GM12878 (cell line): Measurements from ENCODE around the gene TMC6. TPM values are rescaled to one million over a fixed set of nuclear protein-coding genes. Genes with fewer than 3 reads are reported as not detected.

ENCODE experiments used
- BRCA1 ChIP-seq: IDR thresholded peaks from 2 replicates; pipeline ENCODE4 v1.6.1; 2011; ENCODE audit warnings: low read depth, low read length, improper control_type of control experiment
- CEBPB ChIP-seq, 2 experiments: fragments of 150-350 bp in 1 of 2; IDR thresholded peaks; 2 replicates each; pipeline ENCODE4 v1.6.1; 2012 to 2014; ENCODE audit warnings: low read depth in 2 of 2, low read length in 2 of 2, borderline replicate concordance in 1 of 2, inconsistent platforms in 1 of 2
- EZH2 ChIP-seq: IDR thresholded peaks from 2 replicates; pipeline ENCODE4 v1.6.1; 2012; ENCODE audit warnings: low read depth, mild to moderate bottlenecking, control low read depth, inconsistent platforms, low read length, borderline replicate concordance; ENCODE audit not compliant: control insufficient read depth
- FOS ChIP-seq: IDR thresholded peaks from 3 replicates; pipeline ENCODE4 v1.6.1; 2011; ENCODE audit warnings: borderline replicate concordance; ENCODE audit not compliant: insufficient read length; ENCODE audit errors: extremely low read depth
- HDAC6 ChIP-seq: fragments of 200-600 bp; sonication (generic); IDR thresholded peaks from one replicate; pipeline ENCODE4 v1.8.0; 2017; ENCODE audit warnings: antibody characterized with exemption; ENCODE audit not compliant: unreplicated experiment
- POLR2AphosphoS5 ChIP-seq: IDR thresholded peaks from 2 replicates; pipeline ENCODE4 v1.6.1; 2011; ENCODE audit warnings: mild to moderate bottlenecking, low read length, inconsistent platforms
- RFX5 ChIP-seq: IDR thresholded peaks from 2 replicates; pipeline ENCODE4 v1.6.1; 2011; ENCODE audit warnings: low read depth, low read length, improper control_type of control experiment
- SMAD5 ChIP-seq: IDR thresholded peaks from 2 replicates; pipeline ENCODE4 v1.6.1; 2016; ENCODE audit warnings: antibody characterized with exemption, low read depth
- SRF ChIP-seq, 2 experiments: IDR thresholded peaks; 2 replicates each; pipeline ENCODE4 v1.6.1; 2011; ENCODE audit warnings: low read depth in 2 of 2, low read length in 2 of 2, mild to moderate bottlenecking in 1 of 2, moderate library complexity in 1 of 2
- SUPT20H ChIP-seq: IDR thresholded peaks from 2 replicates; pipeline ENCODE4 v1.6.1; 2011; ENCODE audit warnings: low read depth, mild to moderate bottlenecking, low read length, moderate library complexity, borderline replicate concordance; ENCODE audit not compliant: control insufficient read depth
- TCF3 ChIP-seq: IDR thresholded peaks from 2 replicates; pipeline ENCODE4 v1.6.1; 2012; ENCODE audit warnings: low read depth, mild to moderate bottlenecking, low read length, borderline replicate concordance; ENCODE audit not compliant: insufficient read depth
- ZBED1 ChIP-seq: IDR thresholded peaks from 2 replicates; pipeline ENCODE4 v1.6.1; 2016; ENCODE audit warnings: borderline replicate concordance
- ZNF622 ChIP-seq: fragments of 450-650 bp; IDR thresholded peaks from 2 replicates; pipeline ENCODE4 v1.6.1; 2017; ENCODE audit warnings: mild to moderate bottlenecking, inconsistent platforms
- polyA plus RNA-seq, 11 experiments: library from polyadenylated mRNA; depleted of rRNA in 4 of 11; unstranded in 6 of 11; stranded (reverse) in 5 of 11; fragments of >200 nt; fragmentation: Nextera tagmentation in 4 of 11; fragmentation: Illumina TruSeq in 1 of 11; extraction: Ambion mirVana in 4 of 11; extraction: Trizol in 1 of 11; gene quantifications; 1 replicate in 1 of 11; 2 replicates in 10 of 11; pipeline versions ENCODE4 v1.2.1 to v1.2.3, GENCODE V29; 2011 to 2016; ENCODE audit warnings: inconsistent platforms in 2 of 11, missing spikeins in 2 of 11, low read depth in 1 of 11
- total RNA-seq, 4 experiments: library from RNA; depleted of rRNA in 3 of 4; stranded (reverse); fragments of >200 nt in 3 of 4; fragmentation: Illumina TruSeq in 1 of 4; extraction: Trizol in 1 of 4; gene quantifications; 2 replicates each; pipeline versions ENCODE4 v1.2.1 to v1.2.3, GENCODE V29; 2013 to 2021
- TF ChIP-seq, protein P1 (sequence below): fragments of 450-650 bp; IDR thresholded peaks from 2 replicates; pipeline ENCODE4 v1.6.1; 2017; ENCODE audit warnings: mild to moderate bottlenecking, moderate library complexity
- TF ChIP-seq, protein P2 (sequence below): IDR thresholded peaks from 2 replicates; pipeline ENCODE4 v1.6.1; 2012; ENCODE audit warnings: improper control_type of control experiment, low read depth, low read length; ENCODE audit not compliant: insufficient replicate concordance
- TF ChIP-seq, protein P3 (sequence below): IDR thresholded peaks from 2 replicates; pipeline ENCODE4 v1.6.1; 2012; ENCODE audit warnings: low read length, inconsistent platforms
- TF ChIP-seq, protein P4 (sequence below): IDR thresholded peaks from 2 replicates; pipeline ENCODE4 v1.6.1; 2012; ENCODE audit warnings: low read depth, low read length, improper control_type of control experiment

TMC6 gene
- total and polyA plus RNA-seq, 10 of the 15 experiments (the other 5 are each of a cell fraction or from before 2014, with no cell fraction given), result 1.9 to 232 (median 60.6) TPM

DNA sequence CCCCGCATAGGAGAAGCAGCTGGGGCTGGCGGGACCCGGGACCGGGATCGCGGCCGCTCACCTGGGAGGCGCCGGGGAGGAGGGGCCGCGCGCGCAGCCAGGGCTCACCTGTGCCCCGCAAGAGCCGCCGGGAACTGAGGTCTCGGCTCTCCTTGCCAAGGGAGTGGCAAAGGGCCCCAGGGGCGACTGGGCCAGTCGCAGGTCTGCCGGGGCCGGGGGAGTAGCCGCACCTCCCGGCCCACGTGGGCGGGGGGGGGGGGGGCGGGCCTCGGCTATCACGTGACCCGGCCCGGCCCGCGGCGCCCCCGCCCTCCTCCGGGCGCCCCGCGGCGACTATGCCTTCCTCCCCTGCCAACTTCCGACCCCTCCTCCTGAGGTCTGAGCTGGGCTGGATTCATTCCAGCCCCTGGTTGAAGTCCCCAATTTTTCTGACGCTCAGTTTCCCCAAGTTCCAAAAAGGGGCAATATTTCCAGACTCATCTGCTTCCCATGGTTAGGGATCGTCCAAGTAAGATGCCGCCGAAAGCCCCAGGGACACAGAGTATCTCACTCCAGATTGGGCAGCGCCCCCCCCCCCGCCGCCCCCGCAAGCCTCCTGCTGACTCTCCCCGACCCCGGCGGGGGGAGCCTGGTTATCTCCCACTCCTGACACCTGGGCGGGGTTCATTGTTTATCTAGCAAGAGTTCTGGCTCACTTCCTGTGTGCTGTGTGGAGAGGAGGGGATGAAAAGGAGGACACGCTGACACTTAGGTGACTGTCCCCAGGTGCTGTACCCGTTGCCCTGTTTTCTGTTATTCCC is at the start of gene TMC6 (continued):
- TF ChIP-seq, protein P1, sequence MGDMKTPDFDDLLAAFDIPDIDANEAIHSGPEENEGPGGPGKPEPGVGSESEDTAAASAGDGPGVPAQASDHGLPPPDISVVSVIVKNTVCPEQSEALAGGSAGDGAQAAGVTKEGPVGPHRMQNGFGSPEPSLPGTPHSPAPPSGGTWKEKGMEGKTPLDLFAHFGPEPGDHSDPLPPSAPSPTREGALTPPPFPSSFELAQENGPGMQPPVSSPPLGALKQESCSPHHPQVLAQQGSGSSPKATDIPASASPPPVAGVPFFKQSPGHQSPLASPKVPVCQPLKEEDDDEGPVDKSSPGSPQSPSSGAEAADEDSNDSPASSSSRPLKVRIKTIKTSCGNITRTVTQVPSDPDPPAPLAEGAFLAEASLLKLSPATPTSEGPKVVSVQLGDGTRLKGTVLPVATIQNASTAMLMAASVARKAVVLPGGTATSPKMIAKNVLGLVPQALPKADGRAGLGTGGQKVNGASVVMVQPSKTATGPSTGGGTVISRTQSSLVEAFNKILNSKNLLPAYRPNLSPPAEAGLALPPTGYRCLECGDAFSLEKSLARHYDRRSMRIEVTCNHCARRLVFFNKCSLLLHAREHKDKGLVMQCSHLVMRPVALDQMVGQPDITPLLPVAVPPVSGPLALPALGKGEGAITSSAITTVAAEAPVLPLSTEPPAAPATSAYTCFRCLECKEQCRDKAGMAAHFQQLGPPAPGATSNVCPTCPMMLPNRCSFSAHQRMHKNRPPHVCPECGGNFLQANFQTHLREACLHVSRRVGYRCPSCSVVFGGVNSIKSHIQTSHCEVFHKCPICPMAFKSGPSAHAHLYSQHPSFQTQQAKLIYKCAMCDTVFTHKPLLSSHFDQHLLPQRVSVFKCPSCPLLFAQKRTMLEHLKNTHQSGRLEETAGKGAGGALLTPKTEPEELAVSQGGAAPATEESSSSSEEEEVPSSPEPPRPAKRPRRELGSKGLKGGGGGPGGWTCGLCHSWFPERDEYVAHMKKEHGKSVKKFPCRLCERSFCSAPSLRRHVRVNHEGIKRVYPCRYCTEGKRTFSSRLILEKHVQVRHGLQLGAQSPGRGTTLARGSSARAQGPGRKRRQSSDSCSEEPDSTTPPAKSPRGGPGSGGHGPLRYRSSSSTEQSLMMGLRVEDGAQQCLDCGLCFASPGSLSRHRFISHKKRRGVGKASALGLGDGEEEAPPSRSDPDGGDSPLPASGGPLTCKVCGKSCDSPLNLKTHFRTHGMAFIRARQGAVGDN, result peak; percentile 30; the same call in 1 of the 2 replicates
- TF ChIP-seq, protein P2, sequence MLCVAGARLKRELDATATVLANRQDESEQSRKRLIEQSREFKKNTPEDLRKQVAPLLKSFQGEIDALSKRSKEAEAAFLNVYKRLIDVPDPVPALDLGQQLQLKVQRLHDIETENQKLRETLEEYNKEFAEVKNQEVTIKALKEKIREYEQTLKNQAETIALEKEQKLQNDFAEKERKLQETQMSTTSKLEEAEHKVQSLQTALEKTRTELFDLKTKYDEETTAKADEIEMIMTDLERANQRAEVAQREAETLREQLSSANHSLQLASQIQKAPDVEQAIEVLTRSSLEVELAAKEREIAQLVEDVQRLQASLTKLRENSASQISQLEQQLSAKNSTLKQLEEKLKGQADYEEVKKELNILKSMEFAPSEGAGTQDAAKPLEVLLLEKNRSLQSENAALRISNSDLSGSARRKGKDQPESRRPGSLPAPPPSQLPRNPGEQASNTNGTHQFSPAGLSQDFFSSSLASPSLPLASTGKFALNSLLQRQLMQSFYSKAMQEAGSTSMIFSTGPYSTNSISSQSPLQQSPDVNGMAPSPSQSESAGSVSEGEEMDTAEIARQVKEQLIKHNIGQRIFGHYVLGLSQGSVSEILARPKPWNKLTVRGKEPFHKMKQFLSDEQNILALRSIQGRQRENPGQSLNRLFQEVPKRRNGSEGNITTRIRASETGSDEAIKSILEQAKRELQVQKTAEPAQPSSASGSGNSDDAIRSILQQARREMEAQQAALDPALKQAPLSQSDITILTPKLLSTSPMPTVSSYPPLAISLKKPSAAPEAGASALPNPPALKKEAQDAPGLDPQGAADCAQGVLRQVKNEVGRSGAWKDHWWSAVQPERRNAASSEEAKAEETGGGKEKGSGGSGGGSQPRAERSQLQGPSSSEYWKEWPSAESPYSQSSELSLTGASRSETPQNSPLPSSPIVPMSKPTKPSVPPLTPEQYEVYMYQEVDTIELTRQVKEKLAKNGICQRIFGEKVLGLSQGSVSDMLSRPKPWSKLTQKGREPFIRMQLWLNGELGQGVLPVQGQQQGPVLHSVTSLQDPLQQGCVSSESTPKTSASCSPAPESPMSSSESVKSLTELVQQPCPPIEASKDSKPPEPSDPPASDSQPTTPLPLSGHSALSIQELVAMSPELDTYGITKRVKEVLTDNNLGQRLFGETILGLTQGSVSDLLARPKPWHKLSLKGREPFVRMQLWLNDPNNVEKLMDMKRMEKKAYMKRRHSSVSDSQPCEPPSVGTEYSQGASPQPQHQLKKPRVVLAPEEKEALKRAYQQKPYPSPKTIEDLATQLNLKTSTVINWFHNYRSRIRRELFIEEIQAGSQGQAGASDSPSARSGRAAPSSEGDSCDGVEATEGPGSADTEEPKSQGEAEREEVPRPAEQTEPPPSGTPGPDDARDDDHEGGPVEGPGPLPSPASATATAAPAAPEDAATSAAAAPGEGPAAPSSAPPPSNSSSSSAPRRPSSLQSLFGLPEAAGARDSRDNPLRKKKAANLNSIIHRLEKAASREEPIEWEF, result no peak
- TF ChIP-seq SMAD5 (no peak), TCF3 (peak; percentile 72; the same call in 1 of the 2 replicates), SUPT20H (no peak), EZH2 (no peak), BRCA1 (no peak), HDAC6 (no peak), POLR2AphosphoS5 (no peak; the same call in 1 of the 2 replicates), FOS (no peak), CEBPB (IDR thresholded peaks at IDR 0.05; ENCODE audit: borderline replicate concordance in 1 of 2, low read depth in 2 of 2, low read length in 2 of 2) (no peak), ZNF622 (no peak), RFX5 (no peak), SRF (IDR thresholded peaks at IDR 0.05; ENCODE audit: low read depth in 2 of 2, low read length in 2 of 2) (no peak), ZBED1 (no peak)
- TF ChIP-seq, protein P3, sequence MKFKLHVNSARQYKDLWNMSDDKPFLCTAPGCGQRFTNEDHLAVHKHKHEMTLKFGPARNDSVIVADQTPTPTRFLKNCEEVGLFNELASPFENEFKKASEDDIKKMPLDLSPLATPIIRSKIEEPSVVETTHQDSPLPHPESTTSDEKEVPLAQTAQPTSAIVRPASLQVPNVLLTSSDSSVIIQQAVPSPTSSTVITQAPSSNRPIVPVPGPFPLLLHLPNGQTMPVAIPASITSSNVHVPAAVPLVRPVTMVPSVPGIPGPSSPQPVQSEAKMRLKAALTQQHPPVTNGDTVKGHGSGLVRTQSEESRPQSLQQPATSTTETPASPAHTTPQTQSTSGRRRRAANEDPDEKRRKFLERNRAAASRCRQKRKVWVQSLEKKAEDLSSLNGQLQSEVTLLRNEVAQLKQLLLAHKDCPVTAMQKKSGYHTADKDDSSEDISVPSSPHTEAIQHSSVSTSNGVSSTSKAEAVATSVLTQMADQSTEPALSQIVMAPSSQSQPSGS, result no peak
- TF ChIP-seq, protein P4, sequence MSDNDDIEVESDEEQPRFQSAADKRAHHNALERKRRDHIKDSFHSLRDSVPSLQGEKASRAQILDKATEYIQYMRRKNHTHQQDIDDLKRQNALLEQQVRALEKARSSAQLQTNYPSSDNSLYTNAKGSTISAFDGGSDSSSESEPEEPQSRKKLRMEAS, result no peak
